LNCaP clone FGC (cell line): Measurements from ENCODE around the gene SERINC5.

ENCODE experiments used
- DNase-seq: peaks from one replicate; pipeline ENCODE4 v3.0.0-alpha.2; 2011; ENCODE audit warnings: low read depth
- H3K4me3 ChIP-seq: 2 replicates; pipeline ENCODE4 v1.5.1; 2011; ENCODE audit warnings: mild to moderate bottlenecking, low read depth, low read length, control low read depth
- TF ChIP-seq, protein P1 (sequence below): IDR thresholded peaks from 2 replicates; pipeline ENCODE4 v1.5.1; 2012; ENCODE audit warnings: mild to moderate bottlenecking; ENCODE audit not compliant: control insufficient read depth, insufficient read depth; ENCODE audit errors: extremely low read depth

The SERINC5 gene

GRCh38 chr5:80255431-80255810 is 427 bp downstream of the SERINC5 start:
- DNase-seq: no peak
- TF ChIP-seq, protein P1, sequence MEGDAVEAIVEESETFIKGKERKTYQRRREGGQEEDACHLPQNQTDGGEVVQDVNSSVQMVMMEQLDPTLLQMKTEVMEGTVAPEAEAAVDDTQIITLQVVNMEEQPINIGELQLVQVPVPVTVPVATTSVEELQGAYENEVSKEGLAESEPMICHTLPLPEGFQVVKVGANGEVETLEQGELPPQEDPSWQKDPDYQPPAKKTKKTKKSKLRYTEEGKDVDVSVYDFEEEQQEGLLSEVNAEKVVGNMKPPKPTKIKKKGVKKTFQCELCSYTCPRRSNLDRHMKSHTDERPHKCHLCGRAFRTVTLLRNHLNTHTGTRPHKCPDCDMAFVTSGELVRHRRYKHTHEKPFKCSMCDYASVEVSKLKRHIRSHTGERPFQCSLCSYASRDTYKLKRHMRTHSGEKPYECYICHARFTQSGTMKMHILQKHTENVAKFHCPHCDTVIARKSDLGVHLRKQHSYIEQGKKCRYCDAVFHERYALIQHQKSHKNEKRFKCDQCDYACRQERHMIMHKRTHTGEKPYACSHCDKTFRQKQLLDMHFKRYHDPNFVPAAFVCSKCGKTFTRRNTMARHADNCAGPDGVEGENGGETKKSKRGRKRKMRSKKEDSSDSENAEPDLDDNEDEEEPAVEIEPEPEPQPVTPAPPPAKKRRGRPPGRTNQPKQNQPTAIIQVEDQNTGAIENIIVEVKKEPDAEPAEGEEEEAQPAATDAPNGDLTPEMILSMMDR: no peak

DNA sequence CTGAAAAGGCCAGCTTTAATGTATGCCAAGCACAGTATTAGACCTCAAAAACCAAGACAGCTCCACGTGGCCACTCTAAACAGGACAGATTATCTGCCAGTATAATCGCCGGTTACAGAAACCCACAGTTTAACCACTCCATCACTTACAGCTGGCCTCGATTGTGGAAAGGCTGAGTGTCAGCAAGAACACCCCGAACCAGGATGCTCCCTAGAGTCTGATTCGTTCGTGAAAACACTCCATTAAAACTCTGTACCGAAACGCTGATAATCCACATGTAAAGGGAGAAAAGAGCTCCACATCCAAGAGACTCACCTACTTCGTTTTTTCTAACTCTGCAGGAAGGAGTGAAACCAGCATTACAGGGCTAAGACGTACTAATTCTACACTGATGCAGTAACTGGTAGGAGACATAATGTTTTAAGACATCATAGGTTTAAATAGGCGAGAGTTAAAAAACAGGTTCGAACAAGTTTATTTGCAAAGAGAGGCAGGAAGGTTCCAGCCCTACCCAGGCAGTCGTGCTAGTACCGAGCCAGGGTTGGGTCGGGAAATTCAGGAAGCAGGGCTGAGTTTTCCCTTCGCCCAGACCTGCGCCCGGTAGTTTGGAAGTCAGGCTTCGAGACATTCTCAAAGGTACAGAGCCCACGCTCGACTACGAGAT is 949 bp downstream of the SERINC5 start:
- no peak for DNase-seq
- TF ChIP-seq, protein P1: no peak
- H3K4me3 ChIP-seq: peak overlapping the region; percentile 85

More at GRCh38 chr5:80255431-80255810, 427 bp downstream of the SERINC5 start:
- peak overlapping the region; percentile 85 for H3K4me3 ChIP-seq

GRCh38 chr5:80251636-80252035 is 4.2 kb downstream of the SERINC5 start:
- TF ChIP-seq, protein P1: no peak
- no peak for DNase-seq
- H3K4me3 ChIP-seq: no peak overlapping the region

DNA sequence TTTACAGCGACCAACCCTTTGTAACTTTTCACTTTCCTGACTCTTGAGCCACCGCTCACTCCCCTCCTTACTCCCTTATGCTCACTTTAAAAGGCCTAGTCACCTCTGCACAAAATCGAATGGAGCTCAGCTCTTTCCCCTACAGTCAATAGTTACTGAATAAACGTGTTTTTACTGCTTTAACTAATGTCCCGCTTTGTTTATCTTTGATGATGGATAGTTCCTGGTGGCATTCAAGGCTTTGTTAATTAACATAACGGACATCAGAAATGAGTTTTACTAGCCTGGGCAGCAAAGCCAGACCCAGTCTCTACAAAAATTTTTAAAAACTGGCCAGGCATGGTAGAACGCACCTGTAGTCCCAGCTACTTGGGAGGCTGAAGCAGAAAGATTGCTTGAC is 5.0 kb downstream of the SERINC5 start:
- peak; percentile 78 for DNase-seq
- TF ChIP-seq, protein P1: no peak
- no peak overlapping the region for H3K4me3 ChIP-seq

DNA sequence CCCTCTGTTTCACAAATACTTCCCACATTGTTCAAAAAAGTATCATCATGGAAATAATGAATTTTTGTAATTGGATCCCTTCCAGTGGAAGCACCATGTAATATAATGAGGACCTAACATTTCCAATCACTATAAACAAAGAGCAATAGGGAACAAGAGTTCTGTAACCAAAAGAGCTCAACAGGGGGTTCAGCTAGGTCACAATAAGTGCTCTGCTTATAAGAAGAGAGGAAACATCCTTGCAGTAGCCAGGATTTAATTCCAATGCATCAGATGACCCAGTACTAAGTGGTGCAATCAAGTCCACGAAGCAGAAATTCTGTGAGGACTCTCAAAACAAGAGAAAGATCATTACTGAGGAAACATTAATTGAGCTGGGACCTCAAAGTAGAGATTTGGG is 5.9 kb downstream of the SERINC5 start:
- DNase-seq: no peak

DNA sequence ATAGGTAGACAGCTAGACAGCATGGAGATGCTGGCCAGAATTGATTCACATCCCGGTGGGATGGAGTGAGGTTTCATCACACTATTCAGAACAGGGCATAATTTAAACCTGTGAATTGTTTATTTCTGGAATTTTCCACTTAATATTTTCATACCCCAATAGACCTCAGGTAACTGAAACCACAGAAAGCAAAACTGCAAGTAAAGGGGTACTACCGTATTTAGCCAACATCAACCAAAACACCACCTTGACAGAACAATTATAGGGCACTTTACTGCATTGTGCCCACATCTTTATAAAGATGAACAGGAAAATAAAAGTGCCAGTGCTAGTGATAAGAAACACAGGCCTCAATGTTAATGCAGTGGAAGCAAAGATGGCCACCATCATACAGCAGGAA is 7.5 kb downstream of the SERINC5 start:
- no peak overlapping the region for H3K4me3 ChIP-seq
- DNase-seq: no peak
- TF ChIP-seq, protein P1: no peak

More for the DNA sequence above, 5.9 kb downstream of the SERINC5 start:
- TF ChIP-seq, protein P1: no peak
- no peak overlapping the region for H3K4me3 ChIP-seq
